Lower leg skin (tissue), 3 donors: ENCODE results near the gene SRP68.

Source experiments
- CTCF ChIP-seq, 3 donors: fragments of 450-650 bp; IDR thresholded peaks; one replicate each; pipeline ENCODE4 v1.5.1; 2016; ENCODE audit warnings: antibody characterized with exemption in 3 of 3, mild to moderate bottlenecking in 3 of 3, moderate library complexity in 2 of 3
- POLR2A ChIP-seq, 2 donors: fragments of 450-650 bp; IDR thresholded peaks; one replicate each; pipeline ENCODE4 v1.6.1; 2016 to 2017; ENCODE audit warnings: antibody characterized with exemption in 2 of 2, mild to moderate bottlenecking in 1 of 2, moderate library complexity in 1 of 2

- TF ChIP-seq CTCF (IDR thresholded peaks at IDR 0.05) (no peak), POLR2A (IDR thresholded peaks at IDR 0.05) (no peak)
Observed at GRCh38 chr17:76079956-76080767, 7.8 kb upstream of the SRP68 start.
